NCI-H1417 (cell line): Measurements from ENCODE around the gene OR13C3.
"Not testable (repeated sequence)": the region's sequence is repeated elsewhere in the genome, so short reads cannot be mapped to it uniquely, and the experiment has no call there.

Experiments used
- DNase-seq, 3 experiments: peaks; one replicate each; lab custom pipeline; 2025; lab: John Stamatoyannopoulos, UW

Gene OR13C3

DNA sequence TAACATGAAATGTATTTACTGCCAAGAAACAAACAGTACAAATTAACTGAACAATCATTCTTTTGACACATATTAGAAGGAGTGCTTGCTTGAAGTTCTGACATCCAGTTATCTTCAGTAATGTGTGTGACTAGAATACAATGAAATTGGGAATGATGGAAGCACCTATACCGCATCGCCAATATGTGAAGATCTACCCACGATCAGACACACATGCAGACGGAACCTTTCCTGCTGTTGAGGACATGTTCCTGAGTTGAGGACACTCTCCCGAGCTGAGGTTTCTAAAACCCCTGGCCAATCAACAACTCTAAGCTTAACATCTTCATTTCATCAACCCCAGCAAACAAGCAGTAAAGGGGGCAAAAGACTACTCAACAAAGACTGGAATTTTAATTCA, at the start of gene OR13C3:
Gene OR13C3, minus strand, starts transcription at position 101 of the 400 bp plus-strand sequence. CDS start 133 bp downstream, outside the sequence.
- no peak for DNase-seq

DNA sequence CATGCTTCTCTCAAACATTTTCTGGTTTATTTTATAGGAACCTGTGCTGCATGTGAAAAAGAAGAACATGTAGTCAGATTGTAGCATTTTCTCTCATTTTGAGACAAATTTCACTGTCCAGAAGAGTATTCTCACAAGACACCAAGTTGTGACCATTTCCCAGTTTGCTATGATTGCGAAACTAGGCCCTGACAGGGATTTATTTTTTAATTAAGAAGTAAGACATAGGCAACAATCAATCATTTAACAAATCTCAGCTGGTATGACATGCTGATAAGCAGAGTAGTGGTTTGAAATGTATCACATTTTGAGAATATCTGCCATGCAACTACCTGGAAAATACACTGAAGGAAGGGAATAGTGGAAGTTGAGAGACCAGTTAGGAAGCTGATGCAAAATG, 43.9 kb upstream of the OR13C3 start:
- no peak for DNase-seq

DNA sequence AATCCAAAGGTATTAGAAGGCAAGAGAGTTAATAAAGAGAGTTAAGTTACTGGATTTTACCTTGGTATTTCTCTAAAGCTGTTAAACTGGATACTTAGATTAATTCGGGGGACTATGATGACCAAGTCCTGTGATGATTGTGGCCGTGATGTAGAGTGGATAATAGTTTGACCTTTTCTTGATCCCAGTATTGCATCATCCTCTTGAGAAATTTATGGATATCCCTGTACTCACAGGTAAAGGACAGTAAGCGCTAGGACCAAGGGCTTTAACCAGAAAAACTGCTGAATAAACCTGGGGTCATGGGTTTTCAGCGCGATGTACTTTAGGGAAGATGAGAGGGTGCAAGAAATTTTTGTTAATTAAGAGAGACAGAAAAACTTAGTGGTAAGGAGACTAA, 40.6 kb upstream of the OR13C3 start:
- no peak for DNase-seq

DNA sequence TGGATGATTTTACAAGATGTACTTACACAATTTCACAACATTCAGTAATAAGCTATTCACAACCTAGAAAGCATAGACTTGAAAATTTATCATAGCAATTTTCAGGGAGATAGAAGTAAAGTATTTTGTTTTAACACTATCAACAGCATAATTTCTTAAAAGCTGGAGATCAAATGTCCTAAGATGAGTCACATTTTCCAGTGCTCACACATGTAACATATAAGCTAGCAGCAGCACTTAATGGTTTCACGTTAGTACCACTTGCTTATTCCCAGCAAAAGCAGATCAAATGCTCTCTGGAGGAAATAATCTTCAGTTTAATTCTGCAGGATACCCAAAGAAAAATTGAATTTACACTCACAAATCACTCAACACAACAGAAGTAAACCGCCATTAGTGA, 38.8 kb upstream of the OR13C3 start:
- no peak for DNase-seq

DNA sequence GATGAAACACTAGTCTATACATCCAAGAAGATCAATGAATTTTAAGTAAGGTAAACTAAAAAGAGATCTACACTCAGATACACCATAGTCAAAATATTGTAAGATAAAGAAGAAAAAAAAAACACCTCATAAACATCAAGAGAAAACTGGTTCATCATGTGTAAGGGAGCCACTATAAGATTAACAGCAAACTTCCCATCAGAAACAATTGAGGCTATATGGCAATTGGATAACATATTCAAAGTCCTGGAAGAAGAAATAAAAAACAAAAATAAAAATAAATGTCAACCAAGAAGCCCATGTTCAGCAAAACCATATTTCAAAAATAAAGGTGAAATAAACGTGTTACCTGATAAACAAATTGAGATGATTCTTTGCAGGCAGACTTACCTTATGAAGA, 36.0 kb upstream of the OR13C3 start:
- DNase-seq = no peak

DNA sequence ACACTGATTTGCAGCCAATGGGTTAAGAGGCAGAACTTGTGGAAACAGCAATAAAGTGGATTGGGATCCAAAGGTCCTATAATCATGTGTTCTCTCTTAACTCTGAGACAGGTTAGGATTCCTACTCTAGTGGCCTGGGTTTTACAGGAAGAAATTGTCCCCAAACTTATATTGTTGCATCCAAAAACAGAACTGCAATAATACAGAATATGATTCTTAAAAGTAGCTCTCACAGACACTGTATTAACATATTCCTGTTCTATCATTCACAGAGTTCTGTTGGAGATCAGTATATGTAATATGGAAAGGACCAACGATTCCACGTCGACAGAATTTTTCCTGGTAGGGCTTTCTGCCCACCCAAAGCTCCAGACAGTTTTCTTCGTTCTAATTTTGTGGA, 32.2 kb upstream of the OR13C3 start, which contains the start of gene OR13C8:
Gene OR13C8, plus strand, starts transcription at position 301 of the 400 bp plus-strand sequence. Its CDS starts 0 bp downstream, at position 301.
- DNase-seq = no peak

DNA sequence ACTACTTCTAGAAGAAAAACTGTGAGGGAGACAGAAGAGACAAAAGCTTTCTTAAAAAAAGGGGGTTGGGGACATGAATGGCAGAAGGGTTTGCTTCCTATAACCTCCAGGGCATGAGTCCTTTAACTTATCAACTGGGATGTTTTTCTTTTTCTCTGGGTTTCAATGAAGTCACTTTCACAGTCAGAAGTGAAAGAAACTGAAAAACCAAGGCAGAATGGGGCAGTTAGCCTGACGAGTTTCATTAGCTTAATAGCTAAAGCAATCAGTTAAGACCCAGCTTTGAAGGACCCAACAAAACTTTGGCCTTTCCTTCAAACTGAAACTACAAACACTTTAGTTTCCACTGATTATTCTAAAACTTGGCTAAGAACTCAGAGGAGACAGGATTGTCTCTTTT, 27.7 kb upstream of the OR13C3 start:
- no peak for DNase-seq

DNA sequence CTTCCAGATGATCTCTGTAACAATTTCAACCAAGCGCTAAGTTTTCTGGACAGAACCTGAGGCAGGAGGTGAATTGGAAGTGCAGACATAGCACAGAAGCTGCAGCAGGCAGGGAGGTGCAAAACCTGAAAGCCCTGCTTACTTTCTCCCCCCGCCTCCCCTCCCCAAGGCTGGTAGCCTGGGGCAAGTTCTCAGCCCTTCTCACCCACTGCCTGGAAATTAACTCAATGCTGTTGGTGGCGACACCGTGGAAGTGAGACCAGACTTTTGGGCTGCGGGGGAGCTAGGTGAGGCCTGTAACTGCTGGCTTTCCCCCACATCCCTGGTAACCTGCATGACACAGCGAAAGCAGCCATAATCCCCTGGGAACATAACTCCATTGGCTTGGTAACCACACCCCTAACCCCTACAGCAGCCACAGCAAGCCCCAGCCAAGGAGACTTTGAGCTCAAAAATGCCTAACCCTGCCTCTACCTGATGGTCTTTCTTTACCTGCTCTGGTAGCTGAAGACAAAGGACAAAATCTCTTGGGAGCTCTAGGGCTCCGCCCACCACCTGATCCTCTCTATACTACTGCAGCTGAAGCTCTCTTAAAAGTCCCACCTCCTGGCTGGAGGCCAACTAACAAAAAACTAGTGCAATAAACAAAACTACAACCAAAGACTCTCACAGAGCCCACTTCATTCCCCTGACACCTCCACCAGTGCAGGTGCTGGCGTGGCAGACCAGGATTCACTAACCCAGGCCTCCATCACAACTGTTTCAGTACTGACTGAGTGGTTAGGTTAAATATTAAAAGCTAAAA, 20.4 kb upstream of the OR13C3 start:
- peak in 2 of 3 experiments; percentile 15 to 19 for DNase-seq

DNA sequence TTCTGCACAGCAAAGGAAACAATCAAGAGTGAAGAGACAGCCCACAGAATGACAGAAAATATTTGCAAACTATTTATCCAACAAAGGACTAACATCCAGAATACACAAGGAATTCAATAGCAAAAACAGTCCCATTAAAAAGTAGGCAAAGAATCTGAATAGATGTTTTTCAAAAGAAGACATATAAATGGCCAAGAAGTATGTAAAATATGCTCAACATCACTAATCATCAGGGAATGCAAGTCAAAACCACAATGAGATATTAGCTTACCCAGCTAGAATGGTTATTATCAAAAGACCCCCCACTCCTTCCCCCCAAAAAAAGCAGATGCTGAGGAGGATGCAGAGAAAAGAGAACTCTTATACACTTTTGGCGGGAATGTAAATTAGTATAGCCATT, 18.9 kb upstream of the OR13C3 start:
- DNase-seq = no peak

DNA sequence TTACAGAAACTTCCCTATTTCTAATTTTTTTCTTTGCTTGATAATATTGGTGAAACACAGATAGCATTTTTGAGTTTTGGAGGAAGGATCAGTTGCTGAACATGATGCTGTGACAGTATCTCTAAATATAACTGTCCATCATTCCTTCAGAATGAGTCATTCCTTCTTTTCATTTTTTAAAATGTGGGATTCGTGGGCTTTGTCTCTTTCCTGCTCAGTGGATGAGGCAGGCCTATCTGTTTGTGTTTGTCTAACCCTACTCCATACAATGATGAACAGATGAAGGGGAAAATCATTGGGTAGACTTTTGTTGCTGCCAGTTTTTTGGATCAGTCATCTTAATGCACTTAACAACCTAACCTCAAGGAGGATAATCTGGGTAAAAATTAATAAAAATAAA, 16.6 kb upstream of the OR13C3 start:
- DNase-seq = no peak

DNA sequence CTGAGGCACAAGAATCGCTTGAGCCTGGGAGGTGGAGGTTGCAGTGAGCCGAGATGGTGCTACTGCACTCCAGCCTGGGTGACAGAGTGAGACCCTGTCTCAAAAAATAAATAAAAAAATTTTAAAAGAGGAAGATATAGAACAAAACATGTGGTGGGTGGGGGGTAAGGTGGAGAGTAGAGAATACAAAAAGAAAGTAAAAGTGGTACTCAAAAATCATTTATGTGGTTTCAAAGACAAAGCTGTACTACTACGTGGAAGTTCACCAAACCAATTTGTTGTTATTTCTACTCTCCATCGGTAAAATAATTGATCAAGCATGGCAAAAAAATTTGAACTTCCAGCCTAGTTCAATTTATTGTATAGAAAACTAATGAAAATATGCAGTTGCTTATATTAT, 8.0 kb upstream of the OR13C3 start:
- DNase-seq = no peak

DNA sequence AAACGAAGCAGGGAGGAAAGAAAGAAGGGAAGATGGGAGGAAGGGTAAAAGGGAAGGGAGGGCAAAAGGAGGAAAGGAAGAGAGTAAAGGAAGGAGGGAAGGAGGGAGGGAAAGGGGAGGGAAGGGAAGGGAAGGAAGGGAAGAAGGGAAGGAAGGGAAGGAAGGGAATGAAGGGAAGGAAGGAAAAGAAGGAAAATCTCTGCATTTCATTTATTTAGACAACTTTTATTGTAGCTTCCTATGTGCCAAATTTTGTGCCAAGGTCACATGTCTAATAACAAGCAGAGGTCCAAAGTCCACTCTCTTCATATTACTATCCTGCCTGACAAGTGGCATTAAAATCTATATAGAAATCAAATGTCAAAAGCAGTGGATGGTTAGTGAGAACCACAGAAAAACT, 2.6 kb upstream of the OR13C3 start:
- no peak for DNase-seq

DNA sequence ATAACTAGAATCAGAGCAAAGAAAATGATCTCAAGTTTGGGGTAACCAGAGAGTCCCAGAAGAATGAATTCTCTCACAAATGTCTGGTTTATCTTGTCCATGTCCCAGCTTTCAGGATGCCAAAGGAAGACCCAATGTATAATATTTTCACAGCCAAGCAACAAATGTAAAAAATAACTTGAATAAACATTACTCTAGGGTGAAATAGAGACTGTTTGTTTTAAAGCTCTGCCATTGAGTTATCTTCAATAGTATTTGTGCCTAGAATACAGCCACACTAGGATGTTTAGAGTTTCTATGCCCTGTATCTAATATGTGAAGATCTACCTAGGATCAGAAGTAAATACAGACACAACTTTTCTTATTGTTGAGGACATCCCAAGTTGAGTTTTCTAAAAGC, 9.5 kb downstream of the OR13C3 start, which contains the start of gene OR13C4:
Gene OR13C4, minus strand, starts transcription at position 101 of the 400 bp plus-strand sequence. Its CDS starts 0 bp downstream, at position 101.
- no peak for DNase-seq

DNA sequence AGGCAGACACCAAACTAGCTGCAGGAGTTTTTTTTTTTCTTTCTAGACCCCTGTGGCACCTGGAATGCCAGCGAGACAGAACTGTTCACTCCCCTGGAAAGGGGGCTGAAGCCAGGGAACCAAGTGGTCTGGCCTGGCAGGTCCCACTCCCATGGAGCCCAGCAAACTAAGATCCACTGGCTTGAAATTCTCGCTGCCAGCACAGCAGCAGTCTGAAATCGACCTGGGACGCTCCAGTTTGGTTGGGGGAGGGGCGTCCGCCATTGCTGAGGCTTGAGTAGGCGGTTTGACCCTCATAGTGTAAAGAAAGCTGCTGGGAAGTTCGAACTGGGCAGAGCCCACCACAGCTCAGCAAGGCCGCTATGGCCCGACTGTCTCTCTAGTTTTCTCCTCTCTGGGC, 16.4 kb downstream of the OR13C3 start:
- DNase-seq = not testable (repeated sequence)

DNA sequence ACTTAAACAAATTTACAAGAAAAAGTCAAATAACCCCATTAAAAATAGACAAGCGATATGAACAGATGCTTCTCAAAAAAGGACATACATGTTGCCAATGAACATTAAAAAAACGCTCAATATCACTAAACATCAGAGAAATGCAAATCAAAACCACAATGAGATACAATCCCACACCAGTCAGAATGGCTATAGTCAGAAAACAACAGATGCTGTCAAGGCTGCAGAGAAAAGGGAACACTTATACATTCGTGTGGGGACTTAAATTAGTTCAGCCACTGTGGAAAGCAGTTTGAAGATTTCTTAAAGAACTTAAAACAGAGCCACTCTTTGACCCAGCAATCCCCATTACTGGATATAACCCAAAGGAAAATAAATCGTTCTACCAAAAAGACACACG, 21.8 kb downstream of the OR13C3 start:
- DNase-seq = no peak

DNA sequence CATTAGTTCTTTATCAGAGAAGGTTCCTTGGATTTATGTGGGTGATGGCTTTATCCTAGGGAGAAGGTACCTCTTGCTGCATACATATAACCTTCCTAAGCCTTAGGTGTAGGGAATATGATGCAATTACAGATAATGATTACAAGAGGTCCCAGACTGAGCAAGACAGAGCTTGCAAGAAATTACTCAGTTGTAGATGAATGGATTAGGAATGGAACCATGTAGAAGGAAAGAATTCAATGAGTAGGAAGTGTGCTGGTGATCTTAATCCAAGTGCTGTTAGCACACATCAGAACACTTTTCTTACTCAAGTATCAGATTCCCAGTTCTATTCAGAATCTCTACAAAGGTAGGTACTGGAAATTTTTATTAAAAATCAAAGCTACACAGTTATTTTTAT, 30.1 kb downstream of the OR13C3 start:
- no peak for DNase-seq

DNA sequence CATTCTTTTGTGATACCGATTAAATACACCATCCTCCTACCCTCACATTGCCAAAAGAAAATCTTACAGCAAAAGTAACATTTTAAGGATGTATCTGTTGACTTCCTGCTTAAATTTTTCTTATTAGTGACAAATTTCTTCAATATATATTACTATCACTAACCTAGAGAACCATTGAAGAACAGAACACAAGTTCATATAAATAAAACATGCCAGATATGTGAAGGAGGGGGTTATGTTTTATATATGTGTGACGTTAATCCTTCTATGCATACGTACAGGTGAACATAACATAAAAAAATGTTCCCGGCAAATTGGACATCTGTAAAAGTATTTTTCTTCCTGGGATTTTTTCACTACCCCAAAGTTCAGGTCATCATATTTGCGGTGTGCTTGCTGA, 32.7 kb downstream of the OR13C3 start, which contains the start of gene OR13F1:
Gene OR13F1, plus strand, starts transcription at position 301 of the 400 bp plus-strand sequence. Its CDS starts 0 bp downstream, at position 301.
- no peak for DNase-seq

DNA sequence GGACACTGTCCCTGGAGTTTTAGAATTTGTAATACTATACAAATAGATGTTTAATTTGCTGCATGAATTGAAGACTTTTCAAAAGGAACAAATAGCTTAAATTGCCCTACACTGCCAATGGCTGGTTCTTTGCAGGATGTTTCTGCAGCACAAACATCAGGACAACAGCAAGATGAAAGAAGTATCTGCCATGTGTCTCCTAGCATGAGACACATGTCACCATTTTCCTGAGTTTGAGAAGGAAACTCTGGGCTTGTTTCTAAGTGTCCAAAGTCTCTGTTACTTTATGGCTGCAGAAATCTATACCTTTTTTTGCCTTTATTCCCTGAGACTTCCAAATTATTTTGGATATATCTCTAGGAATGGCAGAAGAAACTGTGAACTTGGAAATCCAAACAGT, 33.2 kb downstream of the OR13C3 start:
- no peak for DNase-seq

DNA sequence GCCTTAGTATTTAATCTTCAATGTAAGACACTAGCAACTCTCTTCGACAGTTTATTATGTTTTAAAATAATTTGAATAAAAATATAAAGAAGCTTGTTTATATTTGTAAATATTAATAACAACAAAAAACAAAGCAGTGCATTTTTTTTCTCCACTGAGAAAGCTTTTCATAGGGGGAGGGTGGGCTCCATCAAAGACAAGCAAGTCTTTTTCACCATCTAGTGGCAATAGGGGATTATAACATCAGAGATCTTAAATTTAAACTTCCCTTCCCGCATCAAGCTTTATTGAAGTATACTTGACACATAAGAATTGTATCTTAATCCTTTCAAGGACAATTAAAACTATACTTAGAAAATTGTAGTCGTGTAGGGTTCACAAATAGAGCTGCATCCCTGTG, 41.8 kb downstream of the OR13C3 start:
- peak in 2 of 3 experiments; percentile 29 to 71 for DNase-seq
